ENCODE results near the gene GUCD1. TPM values are rescaled to one million over a fixed set of nuclear protein-coding genes. Genes with fewer than 3 reads are reported as not detected.

The GUCD1 gene
- total and polyA plus RNA-seq, 10 of the 15 experiments (the other 5 are each of a cell fraction or from before 2014, with no cell fraction given) = 56.0 to 177 (median 88.2) TPM

- Histone ChIP-seq H3K9me3 (replicated peaks; ENCODE audit: control insufficient read depth, insufficient read depth, low read length) (no peaks in the 10 kb centered on the region), H3K79me2 (ENCODE audit: control insufficient read depth, insufficient read depth, low read length) (no peaks in the 10 kb centered on the region), H3K4me3 (peak within 1 kb of the TSS; percentile 65; the same call in 1 of the 2 replicates), H3K27me3 (replicated peaks in 1 of 2; ENCODE audit: control insufficient read depth in 2 of 2, insufficient read depth in 2 of 2, low read length in 1 of 2) (no peaks in the 10 kb centered on the region), H4K20me1 (ENCODE audit: control insufficient read depth, insufficient read depth) (no peaks in the 10 kb centered on the region), H3K9ac (ENCODE audit: control insufficient read depth, insufficient read depth, low read length) (peak within 1 kb of the TSS; percentile 40), H3K4me1 (ENCODE audit: control insufficient read depth, insufficient read depth, low read length) (no peaks in the 10 kb centered on the region), H3K4me2 (ENCODE audit: control insufficient read depth, insufficient read depth) (peak within 1 kb of the TSS; percentile 77), H2AFZ (ENCODE audit: control insufficient read depth, low read depth, low read length) (peak within 1 kb of the TSS; percentile 90), H3K27ac (ENCODE audit: control insufficient read depth, insufficient read depth) (no peak within 1 kb of the TSS), H3K36me3 (ENCODE audit: control insufficient read depth in 2 of 2, insufficient read depth in 2 of 2, low read length in 1 of 2) (no peaks in the 10 kb centered on the region)
- ChIA-PET CTCF (interaction anchor here (1.0 kb wide), 1 partner anchor 42 kb away, joined by 3 read pairs; no protein-coding TSS in a partner anchor), RAD21 (ENCODE audit: unreplicated experiment) (interaction anchor here (0.6 kb wide), 2 partner anchors 11 to 40 kb away, joined by 3 to 4 read pairs; no protein-coding TSS in a partner anchor), POLR2A (no interaction called here), SMC1A (ENCODE audit: uncharacterized antibody, unreplicated experiment) (no interaction called here)
- DNase-seq (ENCODE audit: low read depth, low spot score) = no peak
- no peak for FAIRE-seq
- in situ Hi-C loops (cut with MboI) = no loop called here
- intact Hi-C loops (cut with micrococcal nuclease; ENCODE audit: unreplicated experiment) = no loop called here
- WGBS (ENCODE audit: insufficient coverage, insufficient replicate concordance, low lambda C conversion rate, missing lambda C conversion rate) = 18% methylated on average over 34 of the region's 72 CpGs
- peak; percentile 93 for ATAC-seq
- BruUV-seq (replicated peaks) = no TSS peak
- TF ChIP-seq RUNX3 (IDR thresholded peaks at IDR 0.05; ENCODE audit: low read length) (no peak), CREM (IDR thresholded peaks at IDR 0.05; ENCODE audit: low read depth) (no peak), POLR2AphosphoS5 (IDR thresholded peaks at IDR 0.05; ENCODE audit: low read length) (no peak; the same call in 1 of the 2 replicates), ZBTB11 (CRISPR knock-in tag; IDR thresholded peaks at IDR 0.05) (no peak), ZNF207 (IDR thresholded peaks at IDR 0.05; ENCODE audit: borderline replicate concordance) (no peak), ZBTB40 (IDR thresholded peaks at IDR 0.05; ENCODE audit: borderline replicate concordance) (no peak), ESRRA (IDR thresholded peaks at IDR 0.05; ENCODE audit: low read length) (no peak), ZNF217 (IDR thresholded peaks at IDR 0.05) (0 out of 2 replicates have a peak, but pooled peaks have one; percentile 33), SMARCA5 (IDR thresholded peaks at IDR 0.05) (no peak), MEF2B (IDR thresholded peaks at IDR 0.05; ENCODE audit: partially characterized antibody, poor library complexity, severe bottlenecking) (no peak), SREBF1 (IDR thresholded peaks at IDR 0.05; ENCODE audit: low read length) (no peak)
- TF ChIP-seq, protein P1, sequence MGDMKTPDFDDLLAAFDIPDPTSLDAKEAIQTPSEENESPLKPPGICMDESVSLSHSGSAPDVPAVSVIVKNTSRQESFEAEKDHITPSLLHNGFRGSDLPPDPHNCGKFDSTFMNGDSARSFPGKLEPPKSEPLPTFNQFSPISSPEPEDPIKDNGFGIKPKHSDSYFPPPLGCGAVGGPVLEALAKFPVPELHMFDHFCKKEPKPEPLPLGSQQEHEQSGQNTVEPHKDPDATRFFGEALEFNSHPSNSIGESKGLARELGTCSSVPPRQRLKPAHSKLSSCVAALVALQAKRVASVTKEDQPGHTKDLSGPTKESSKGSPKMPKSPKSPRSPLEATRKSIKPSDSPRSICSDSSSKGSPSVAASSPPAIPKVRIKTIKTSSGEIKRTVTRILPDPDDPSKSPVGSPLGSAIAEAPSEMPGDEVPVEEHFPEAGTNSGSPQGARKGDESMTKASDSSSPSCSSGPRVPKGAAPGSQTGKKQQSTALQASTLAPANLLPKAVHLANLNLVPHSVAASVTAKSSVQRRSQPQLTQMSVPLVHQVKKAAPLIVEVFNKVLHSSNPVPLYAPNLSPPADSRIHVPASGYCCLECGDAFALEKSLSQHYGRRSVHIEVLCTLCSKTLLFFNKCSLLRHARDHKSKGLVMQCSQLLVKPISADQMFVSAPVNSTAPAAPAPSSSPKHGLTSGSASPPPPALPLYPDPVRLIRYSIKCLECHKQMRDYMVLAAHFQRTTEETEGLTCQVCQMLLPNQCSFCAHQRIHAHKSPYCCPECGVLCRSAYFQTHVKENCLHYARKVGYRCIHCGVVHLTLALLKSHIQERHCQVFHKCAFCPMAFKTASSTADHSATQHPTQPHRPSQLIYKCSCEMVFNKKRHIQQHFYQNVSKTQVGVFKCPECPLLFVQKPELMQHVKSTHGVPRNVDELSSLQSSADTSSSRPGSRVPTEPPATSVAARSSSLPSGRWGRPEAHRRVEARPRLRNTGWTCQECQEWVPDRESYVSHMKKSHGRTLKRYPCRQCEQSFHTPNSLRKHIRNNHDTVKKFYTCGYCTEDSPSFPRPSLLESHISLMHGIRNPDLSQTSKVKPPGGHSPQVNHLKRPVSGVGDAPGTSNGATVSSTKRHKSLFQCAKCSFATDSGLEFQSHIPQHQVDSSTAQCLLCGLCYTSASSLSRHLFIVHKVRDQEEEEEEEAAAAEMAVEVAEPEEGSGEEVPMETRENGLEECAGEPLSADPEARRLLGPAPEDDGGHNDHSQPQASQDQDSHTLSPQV (IDR thresholded peaks at IDR 0.05) = no peak
Measured at GRCh38 chr22:24592851-24593558, 38.1 kb upstream of the GUCD1 start, which contains the start of gene LRRC75B. Gene LRRC75B, minus strand, starts transcription at chr22:24593073. Its CDS starts 34 bp downstream, at chr22:24593039.

Data from GM12878 (cell line).